Stomach smooth muscle (tissue), 2 donors: Measurements from ENCODE around the gene TNFAIP2.
A peak's percentile ranks its signal among the peaks of the same experiment; 100 is the strongest.

Experiments used
- H3K27ac ChIP-seq: one replicate; pipeline ENCODE4 v1.7.0; 2013; ENCODE audit warnings: mild to moderate bottlenecking, low read length, inconsistent platforms
- H3K27me3 ChIP-seq, 2 donors: one replicate each; pipeline ENCODE4 v1.7.0; 2013; ENCODE audit warnings: low read length in 2 of 2; ENCODE audit not compliant: insufficient read depth in 2 of 2, control insufficient read depth in 1 of 2
- H3K36me3 ChIP-seq, 2 donors: one replicate each; pipeline ENCODE4 v1.7.0; 2013; ENCODE audit warnings: low read length in 2 of 2; ENCODE audit not compliant: control insufficient read depth in 2 of 2, insufficient read depth in 2 of 2
- H3K4me1 ChIP-seq: one replicate; pipeline ENCODE4 v1.7.0; 2013; ENCODE audit warnings: low read length; ENCODE audit not compliant: control insufficient read depth, insufficient read depth
- H3K4me3 ChIP-seq, 2 donors: one replicate each; pipeline ENCODE4 v1.7.0; 2013; ENCODE audit warnings: low read length in 2 of 2
- H3K9ac ChIP-seq, 2 donors: one replicate each; pipeline ENCODE4 v1.7.0; 2013; ENCODE audit warnings: low read length in 2 of 2, mild to moderate bottlenecking in 1 of 2
- H3K9me3 ChIP-seq, 2 donors: one replicate each; pipeline ENCODE4 v1.7.0; 2013; ENCODE audit warnings: low read length in 2 of 2; ENCODE audit not compliant: control insufficient read depth in 2 of 2
- donor health status: healthy.
- donor health status: Pancreatic carcinoma.

The TNFAIP2 gene

GRCh38 chr14:103122947-103123633 lies at the start of gene TNFAIP2:
Gene TNFAIP2 (plus strand): TSS chr14:103123461. CDS start chr14:103126458, 2,997 bp downstream.
- Histone ChIP-seq H3K9me3 (no peaks in the 10 kb centered on the region), H3K27me3 (peaks cover 32 to 37% of the 10 kb centered on the region in 2 donors), H3K36me3 (no peaks in the 10 kb centered on the region), H3K4me3 (peak within 1 kb of the TSS; percentile 49 to 68), H3K4me1 (peaks cover 73% of the 10 kb centered on the region), H3K27ac (peak within 1 kb of the TSS; percentile 70), H3K9ac (peak within 1 kb of the TSS in 1 of 2 donors; percentile 60)

- no peak overlapping the region for H3K9ac ChIP-seq
- no peaks in the 10 kb centered on the region for H3K36me3 ChIP-seq
- H3K27me3 ChIP-seq = peaks cover 0 to 2% of the 10 kb centered on the region in 2 donors
- no peak overlapping the region for H3K4me3 ChIP-seq
- no peak overlapping the region for H3K27ac ChIP-seq
- peaks cover 16% of the 10 kb centered on the region for H3K4me1 ChIP-seq
- H3K9me3 ChIP-seq = no peaks in the 10 kb centered on the region
These were observed 49.2 kb upstream of the TNFAIP2 start for GRCh38 chr14:103073876-103074728.

- H3K36me3 ChIP-seq = no peaks in the 10 kb centered on the region
- H3K9ac ChIP-seq = no peak overlapping the region
- peaks cover 16% of the 10 kb centered on the region for H3K4me1 ChIP-seq
- H3K27ac ChIP-seq = peak overlapping the region; percentile 18
- H3K27me3 ChIP-seq = peaks cover 0 to 5% of the 10 kb centered on the region in 2 donors
- peak overlapping the region in 1 of 2 donors; percentile 57 for H3K4me3 ChIP-seq
- H3K9me3 ChIP-seq = no peaks in the 10 kb centered on the region
These were observed 48.4 kb upstream of the TNFAIP2 start for GRCh38 chr14:103074729-103075367.

- Histone ChIP-seq H3K4me3 (no peak overlapping the region), H3K4me1 (peaks cover 12% of the 10 kb centered on the region), H3K9ac (no peak overlapping the region), H3K27ac (no peak overlapping the region), H3K9me3 (no peaks in the 10 kb centered on the region), H3K36me3 (no peaks in the 10 kb centered on the region), H3K27me3 (peaks cover 5 to 15% of the 10 kb centered on the region in 2 donors)
These were observed 44.9 kb upstream of the TNFAIP2 start for GRCh38 chr14:103078420-103078749.

GRCh38 chr14:103078860-103079587 lies 44.2 kb upstream of the TNFAIP2 start:
- peaks cover 9 to 15% of the 10 kb centered on the region in 2 donors for H3K27me3 ChIP-seq
- no peak overlapping the region for H3K27ac ChIP-seq
- no peaks in the 10 kb centered on the region for H3K36me3 ChIP-seq
- H3K4me3 ChIP-seq = no peak overlapping the region
- H3K9me3 ChIP-seq = no peaks in the 10 kb centered on the region
- no peak overlapping the region for H3K9ac ChIP-seq
- peaks cover 14% of the 10 kb centered on the region for H3K4me1 ChIP-seq

- H3K27me3 ChIP-seq = peaks cover 26 to 27% of the 10 kb centered on the region in 2 donors
- peaks cover 8% of the 10 kb centered on the region for H3K4me1 ChIP-seq
- no peak overlapping the region for H3K4me3 ChIP-seq
- H3K27ac ChIP-seq = no peak overlapping the region
- H3K9ac ChIP-seq = no peak overlapping the region
- H3K36me3 ChIP-seq = no peaks in the 10 kb centered on the region
- no peaks in the 10 kb centered on the region for H3K9me3 ChIP-seq
These were observed 41.3 kb upstream of the TNFAIP2 start for GRCh38 chr14:103081951-103082350.

GRCh38 chr14:103084021-103084919 lies 39.0 kb upstream of the TNFAIP2 start, which contains the start of gene LBHD2:
Gene LBHD2 (plus strand): TSS chr14:103084210. CDS start chr14:103086013, 1,803 bp downstream.
- H3K9ac ChIP-seq = no peak within 1 kb of the TSS
- H3K36me3 ChIP-seq = no peaks in the 10 kb centered on the region
- H3K4me3 ChIP-seq = peak within 1 kb of the TSS in 1 of 2 donors; percentile 35
- no peaks in the 10 kb centered on the region for H3K9me3 ChIP-seq
- H3K27me3 ChIP-seq = peaks cover 26 to 27% of the 10 kb centered on the region in 2 donors
- H3K4me1 ChIP-seq = peaks cover 8% of the 10 kb centered on the region
- H3K27ac ChIP-seq = no peak within 1 kb of the TSS

GRCh38 chr14:103085106-103086091 lies 37.9 kb upstream of the TNFAIP2 start:
- Histone ChIP-seq H3K4me1 (peaks cover 8% of the 10 kb centered on the region), H3K4me3 (no peak overlapping the region), H3K9ac (no peak overlapping the region), H3K36me3 (no peaks in the 10 kb centered on the region), H3K27me3 (peaks cover 24 to 26% of the 10 kb centered on the region in 2 donors), H3K27ac (no peak overlapping the region), H3K9me3 (no peaks in the 10 kb centered on the region)
